HFF-Myc (cell line): Measurements from ENCODE around the gene LRRC49.
"Not testable (repeated sequence)": the region's sequence is repeated elsewhere in the genome, so short reads cannot be mapped to it uniquely, and the experiment has no call there.

Source experiments
- DNase-seq: peaks from one replicate; pipeline ENCODE4 v3.0.0-alpha.2; 2011; ENCODE audit warnings: low read depth; ENCODE audit errors: extremely low read depth
- H3K4me3 ChIP-seq: replicated peaks from 2 replicates; pipeline ENCODE4 v1.5.1; 2011; ENCODE audit warnings: low read depth, mild to moderate bottlenecking, control low read depth, low read length
- TF ChIP-seq, protein P1 (sequence below): IDR thresholded peaks from 2 replicates; pipeline ENCODE4 v1.5.1; 2012; ENCODE audit warnings: mild to moderate bottlenecking, low read depth, low read length, control low read depth; ENCODE audit errors: missing control alignments

The LRRC49 gene

DNA sequence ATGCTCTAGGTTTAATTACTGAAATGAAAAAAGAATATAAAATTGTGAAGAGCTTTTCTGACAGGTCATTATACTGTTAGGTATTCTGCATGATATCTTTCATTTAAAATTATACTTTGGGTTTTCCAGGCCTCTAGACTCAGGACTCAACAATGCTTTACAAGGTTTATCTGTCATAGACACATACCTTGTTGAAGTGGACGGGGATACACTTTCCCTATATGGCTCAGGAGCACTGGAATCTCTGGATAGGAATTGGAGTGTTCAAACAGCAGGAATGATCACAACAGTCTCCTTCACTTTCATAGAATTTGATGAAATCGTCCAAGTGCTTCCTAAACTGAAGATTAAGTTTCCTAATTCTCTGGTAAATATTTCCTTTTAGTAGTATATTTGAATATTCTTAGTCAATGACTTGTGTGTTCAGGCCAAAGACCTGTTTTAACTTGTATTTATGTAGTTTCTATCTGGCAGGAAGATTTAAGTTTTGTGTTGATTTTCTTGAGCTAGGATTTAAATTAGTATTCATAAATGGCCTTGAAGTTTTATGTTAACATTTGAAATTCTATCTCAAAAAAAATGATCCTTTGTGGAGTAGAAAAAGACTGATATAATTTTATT lies 115.7 kb downstream of the LRRC49 start:
- H3K4me3 ChIP-seq = no peak overlapping the region
- TF ChIP-seq, protein P1, sequence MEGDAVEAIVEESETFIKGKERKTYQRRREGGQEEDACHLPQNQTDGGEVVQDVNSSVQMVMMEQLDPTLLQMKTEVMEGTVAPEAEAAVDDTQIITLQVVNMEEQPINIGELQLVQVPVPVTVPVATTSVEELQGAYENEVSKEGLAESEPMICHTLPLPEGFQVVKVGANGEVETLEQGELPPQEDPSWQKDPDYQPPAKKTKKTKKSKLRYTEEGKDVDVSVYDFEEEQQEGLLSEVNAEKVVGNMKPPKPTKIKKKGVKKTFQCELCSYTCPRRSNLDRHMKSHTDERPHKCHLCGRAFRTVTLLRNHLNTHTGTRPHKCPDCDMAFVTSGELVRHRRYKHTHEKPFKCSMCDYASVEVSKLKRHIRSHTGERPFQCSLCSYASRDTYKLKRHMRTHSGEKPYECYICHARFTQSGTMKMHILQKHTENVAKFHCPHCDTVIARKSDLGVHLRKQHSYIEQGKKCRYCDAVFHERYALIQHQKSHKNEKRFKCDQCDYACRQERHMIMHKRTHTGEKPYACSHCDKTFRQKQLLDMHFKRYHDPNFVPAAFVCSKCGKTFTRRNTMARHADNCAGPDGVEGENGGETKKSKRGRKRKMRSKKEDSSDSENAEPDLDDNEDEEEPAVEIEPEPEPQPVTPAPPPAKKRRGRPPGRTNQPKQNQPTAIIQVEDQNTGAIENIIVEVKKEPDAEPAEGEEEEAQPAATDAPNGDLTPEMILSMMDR = no peak
- DNase-seq = no peak

DNA sequence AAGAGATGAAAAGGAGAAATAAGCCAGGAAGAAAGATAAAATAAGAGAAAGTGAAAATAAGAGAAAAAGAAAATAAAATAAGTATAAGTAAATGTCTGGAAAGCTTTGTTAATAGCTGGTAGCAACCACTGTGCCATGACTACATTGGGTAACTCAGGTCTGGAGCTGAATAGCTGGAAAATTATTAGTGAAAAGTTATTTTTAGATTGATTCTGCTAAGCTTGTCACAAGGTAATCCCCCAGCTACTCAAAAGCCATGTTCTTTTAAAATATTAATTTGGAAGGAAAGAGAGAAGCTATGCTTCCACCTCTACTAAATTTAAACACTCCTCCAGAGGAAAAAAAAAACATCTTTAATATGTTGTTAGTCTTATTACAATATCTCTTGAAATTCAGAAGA lies 117.8 kb downstream of the LRRC49 start:
- H3K4me3 ChIP-seq = no peak overlapping the region
- DNase-seq = no peak
- TF ChIP-seq, protein P1 = no peak

DNA sequence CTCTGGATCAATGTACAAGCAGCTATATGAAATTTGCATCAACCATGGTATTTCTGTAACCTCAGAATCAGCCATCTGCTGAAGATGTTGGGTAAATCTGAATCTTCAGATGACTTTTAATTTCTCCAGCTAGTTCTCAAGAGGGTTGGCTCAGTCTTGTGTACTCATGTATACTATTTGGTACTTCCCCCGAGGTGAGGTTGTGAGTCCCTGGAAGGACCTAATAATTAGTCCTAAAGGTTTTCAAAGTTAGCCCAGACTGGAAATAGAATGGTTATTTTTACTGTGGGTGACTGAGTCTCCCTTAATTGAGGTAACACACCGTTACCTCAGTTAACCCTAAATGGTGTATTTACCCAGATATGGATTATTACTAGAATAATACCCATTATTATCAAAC lies 118.4 kb downstream of the LRRC49 start:
- DNase-seq = no peak
- TF ChIP-seq, protein P1 = no peak
- no peak overlapping the region for H3K4me3 ChIP-seq

DNA sequence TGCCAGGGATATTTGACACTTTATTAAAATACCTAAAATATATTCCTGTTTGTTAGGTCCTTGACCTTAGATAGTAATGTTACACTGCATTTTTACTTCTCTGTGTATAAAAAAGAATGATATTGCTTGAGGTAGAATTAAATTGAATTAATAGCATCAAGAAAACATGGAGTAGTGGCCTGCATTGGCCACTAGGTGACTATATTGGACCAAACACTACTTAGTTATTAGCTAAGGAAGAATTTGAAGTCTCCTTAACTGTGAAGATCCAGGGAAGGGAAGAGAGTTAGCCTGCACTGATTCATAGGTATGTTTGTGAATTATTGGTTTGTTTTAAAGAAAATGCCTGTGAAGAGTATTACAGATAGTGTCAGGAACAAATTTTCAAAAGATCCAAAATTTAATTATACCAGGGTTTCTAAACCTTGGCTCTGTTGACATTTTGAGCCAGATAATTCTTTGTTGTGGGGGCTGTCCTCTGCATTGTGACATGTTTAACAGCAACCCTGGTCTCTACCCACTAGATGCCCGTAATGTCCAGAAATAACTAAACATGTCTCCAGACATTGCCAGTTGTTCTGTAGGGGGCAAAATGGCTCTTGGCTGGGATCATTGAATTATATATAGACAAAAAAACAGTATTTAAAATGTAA lies 119.0 kb downstream of the LRRC49 start:
- DNase-seq = peak; percentile 31
- H3K4me3 ChIP-seq = no peak overlapping the region
- TF ChIP-seq, protein P1 = peak; percentile 75

DNA sequence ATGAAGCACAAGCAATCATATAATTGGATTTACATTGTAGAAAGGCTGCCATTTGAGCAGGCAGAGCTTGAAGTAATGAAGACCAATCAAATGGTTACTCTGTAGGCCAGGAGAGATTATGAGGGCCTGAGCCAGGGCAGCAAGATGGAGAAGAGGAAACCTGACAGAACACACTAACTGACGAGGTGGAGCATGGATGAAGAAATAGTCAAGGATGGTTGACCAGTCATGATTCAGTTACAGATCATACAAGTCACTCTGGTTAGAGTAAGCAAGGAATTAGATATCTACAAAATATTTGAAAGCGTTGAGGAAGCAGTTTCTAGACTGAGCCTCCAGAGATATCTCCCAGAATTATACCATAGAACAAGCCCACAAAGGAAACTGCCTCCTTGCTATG lies 120.8 kb downstream of the LRRC49 start:
- TF ChIP-seq, protein P1 = no peak
- DNase-seq = no peak
- H3K4me3 ChIP-seq = no peak overlapping the region

DNA sequence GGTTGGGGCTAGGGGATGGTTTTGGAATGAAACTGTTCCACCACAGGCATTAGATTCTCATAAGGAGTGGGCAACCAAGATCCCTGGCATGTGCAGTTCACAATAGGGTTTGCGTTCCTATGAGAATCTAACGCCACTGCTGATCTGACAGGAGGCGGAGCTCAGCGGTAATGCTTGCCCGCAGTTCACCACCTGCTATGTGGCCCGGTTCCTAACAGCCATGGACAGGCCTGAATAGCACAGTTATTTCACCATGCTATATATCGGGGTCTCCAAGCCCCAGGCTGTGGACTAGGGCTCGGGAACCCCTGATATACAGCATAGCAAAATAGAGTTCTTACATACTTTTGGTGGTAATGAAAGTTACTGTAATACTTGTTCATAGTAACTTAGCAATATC lies 122.7 kb downstream of the LRRC49 start:
- TF ChIP-seq, protein P1 = no peak
- no peak for DNase-seq
- H3K4me3 ChIP-seq = no peak overlapping the region

DNA sequence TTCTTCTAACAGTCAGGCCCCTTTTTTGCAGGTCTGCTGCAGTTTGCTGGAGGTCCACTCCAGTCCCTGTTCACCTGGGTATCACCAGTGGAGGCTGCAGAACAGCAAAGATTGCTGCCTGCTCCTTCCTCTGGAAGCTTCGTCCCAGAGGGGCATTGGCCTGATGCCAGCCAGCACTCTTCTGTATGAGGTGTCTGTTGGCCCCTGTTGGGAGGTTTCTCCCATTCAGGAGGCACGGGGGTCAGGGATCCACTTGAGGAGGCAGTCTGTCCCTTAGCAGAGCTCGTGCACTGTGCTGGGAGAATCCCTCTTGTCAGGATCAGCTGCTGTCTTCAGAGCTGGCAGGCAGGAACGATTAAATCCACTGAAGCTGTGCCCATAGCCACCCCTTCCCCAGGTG lies 138.6 kb downstream of the LRRC49 start:
- H3K4me3 ChIP-seq, DNase-seq: not testable (repeated sequence)

DNA sequence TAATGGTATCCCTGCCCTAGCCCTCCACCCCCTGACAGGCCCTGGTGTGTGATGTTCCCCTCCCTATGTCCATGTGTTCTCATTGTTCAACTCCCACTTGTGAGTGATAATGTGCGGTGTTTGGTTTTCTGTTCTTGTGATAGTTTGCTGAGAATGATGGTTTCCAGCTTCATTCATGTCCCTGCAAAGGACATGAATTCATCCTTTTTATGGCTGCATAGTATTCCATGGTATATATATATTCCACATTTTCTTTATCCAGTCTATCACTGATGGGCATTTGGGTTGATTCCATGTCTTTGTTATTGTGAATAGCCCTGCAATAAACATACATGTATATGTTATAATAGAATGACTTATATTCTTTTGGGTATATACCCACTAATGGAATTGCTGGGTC lies 142.9 kb downstream of the LRRC49 start:
- H3K4me3 ChIP-seq, DNase-seq: not testable (repeated sequence)
